Body of pancreas (tissue), 4 donors: Measurements from ENCODE around the gene GMCL1. TPM values are rescaled to one million over a fixed set of nuclear protein-coding genes. Genes with fewer than 3 reads are reported as not detected.

Source experiments
- ATAC-seq: fragments of 150-250 bp; one replicate; pipeline ENCODE4 v1.9.1; 2016
- DNase-seq, 4 donors: peaks; one replicate each; pipeline ENCODE4 v3.0.0-alpha.2; 2019
- H3K27ac ChIP-seq, 4 donors: fragments of 200-600 bp; sonication (generic); 1 replicate in 3 of 4; 2 replicates in 1 of 4; pipeline versions ENCODE4 v1.5.1 to v1.6.1; 2016 to 2019; ENCODE audit warnings: mild to moderate bottlenecking in 1 of 4, mixed read lengths in 1 of 4, moderate library complexity in 1 of 4
- H3K27me3 ChIP-seq, 2 donors: fragments of 200-600 bp; sonication (generic); one replicate each; pipeline ENCODE4 v1.6.0; 2016; ENCODE audit warnings: mild to moderate bottlenecking in 1 of 2
- H3K36me3 ChIP-seq, 2 donors: fragments of 200-600 bp; sonication (generic); replicated peaks in 1 of 2; 2 replicates each; pipeline ENCODE4 v1.5.1; 2016; ENCODE audit warnings: low read depth in 2 of 2; ENCODE audit not compliant: insufficient read depth in 1 of 2
- H3K4me1 ChIP-seq: fragments of 200-600 bp; sonication (generic); one replicate; pipeline ENCODE4 v1.6.0; 2016
- H3K4me3 ChIP-seq, 2 donors: fragments of 200-600 bp; sonication (generic); 1 replicate in 1 of 2; 2 replicates in 1 of 2; pipeline ENCODE4 v1.5.1; 2016 to 2019
- H3K9me3 ChIP-seq, 3 donors: fragments of 200-600 bp; sonication (generic); 1 replicate in 2 of 3; 2 replicates in 1 of 3; pipeline ENCODE4 v1.5.1; 2016
- CTCF ChIP-seq, 7 experiments: fragments of 450-650 bp in 4 of 7; fragments of 200-600 bp in 3 of 7; sonication (generic) in 3 of 7; IDR thresholded peaks; one replicate each; pipeline ENCODE4 v1.5.1; 2016 to 2019; ENCODE audit warnings: antibody characterized with exemption in 7 of 7
- POLR2A ChIP-seq, 3 donors: fragments of 450-650 bp; IDR thresholded peaks; one replicate each; pipeline ENCODE4 v1.6.1; 2016; ENCODE audit warnings: antibody characterized with exemption in 3 of 3, mild to moderate bottlenecking in 2 of 3
- WGBS, 2 donors: methylation state at CpG; one replicate each; pipeline ENCODE4 v1.1.5; 2017; 5-methylcytosine and 5-hydroxymethylcytosine counted together
- intact Hi-C: fragments of 100-400 bp; cut with DNase I; formaldehyde crosslinking; loops from one replicate; pipeline ENCODE4 v1.15.1; 2023
- total RNA-seq, 2 donors: library from RNA; depleted of rRNA; stranded (reverse); fragments of >200 nt; gene quantifications; one replicate each; pipeline ENCODE4 v1.1.0, GENCODE V29; 2016

GMCL1 gene
- total RNA-seq, 2 donors from 2014 or later, result 16.1 to 31.6 TPM

GRCh38 chr2:69785358-69785757 lies 44.1 kb upstream of the GMCL1 start:
- Histone ChIP-seq H3K36me3 (no peaks in the 10 kb centered on the region), H3K27me3 (no peaks in the 10 kb centered on the region), H3K27ac (peak overlapping the region in 3 of 4 donors; percentile 36 to 76 (median 69)), H3K4me3 (no peak overlapping the region), H3K9me3 (no peaks in the 10 kb centered on the region), H3K4me1 (peaks cover 81% of the 10 kb centered on the region)
- TF ChIP-seq POLR2A (IDR thresholded peaks at IDR 0.05), result no peak
- no peak for DNase-seq
- intact Hi-C loops, result no loop called here
- ATAC-seq, result no peak
- 80 to 84% methylated on average over 2 of the region's 2 CpGs for WGBS, 2 donors

GRCh38 chr2:69786052-69786560 lies 43.4 kb upstream of the GMCL1 start:
- ATAC-seq (no peak), DNase-seq (no peak)
- H3K4me1 ChIP-seq, result peaks cover 81% of the 10 kb centered on the region
- H3K27me3 ChIP-seq, result no peaks in the 10 kb centered on the region
- no peaks in the 10 kb centered on the region for H3K9me3 ChIP-seq
- H3K27ac ChIP-seq, result peak overlapping the region in 3 of 4 donors; percentile 23 to 76 (median 33)
- intact Hi-C loops, result no loop called here
- H3K4me3 ChIP-seq, result no peak overlapping the region
- TF ChIP-seq CTCF (IDR thresholded peaks at IDR 0.05) (no peak), POLR2A (IDR thresholded peaks at IDR 0.05) (no peak)
- 63 to 76% methylated on average over 4 of the region's 4 CpGs for WGBS, 2 donors
- no peaks in the 10 kb centered on the region for H3K36me3 ChIP-seq

GRCh38 chr2:69789175-69789721 lies 40.2 kb upstream of the GMCL1 start:
- DNase-seq, result peak in 1 of 4 donors; percentile 10

GRCh38 chr2:69789772-69790600 lies 39.5 kb upstream of the GMCL1 start:
- peak in 1 of 4 donors; percentile 2 for DNase-seq
- no peak for TF ChIP-seq POLR2A (IDR thresholded peaks at IDR 0.05)
- no peak for TF ChIP-seq CTCF (IDR thresholded peaks at IDR 0.05)
- intact Hi-C loops, result no loop called here
- H3K4me1 ChIP-seq, result peaks cover 57% of the 10 kb centered on the region
- ATAC-seq, result no peak
- H3K27me3 ChIP-seq, result no peaks in the 10 kb centered on the region
- peak overlapping the region in 3 of 4 donors; percentile 45 to 64 (median 56) for H3K27ac ChIP-seq
- no peaks in the 10 kb centered on the region for H3K9me3 ChIP-seq
- H3K4me3 ChIP-seq, result no peak overlapping the region
- H3K36me3 ChIP-seq, result no peaks in the 10 kb centered on the region
- WGBS, 2 donors, result 67 to 79% methylated on average over 7 of the region's 7 CpGs

More at GRCh38 chr2:69789175-69789721, 40.2 kb upstream of the GMCL1 start:
- intact Hi-C loops, result no loop called here
- Histone ChIP-seq H3K27ac (peak overlapping the region in 3 of 4 donors; percentile 45 to 64 (median 56)), H3K4me3 (no peak overlapping the region), H3K9me3 (no peaks in the 10 kb centered on the region), H3K27me3 (no peaks in the 10 kb centered on the region), H3K4me1 (peaks cover 59% of the 10 kb centered on the region), H3K36me3 (no peaks in the 10 kb centered on the region)
- WGBS, 2 donors, result 60 to 67% methylated on average over 7 of the region's 7 CpGs
- ATAC-seq, result peak; percentile 20
- no peak for TF ChIP-seq POLR2A (IDR thresholded peaks at IDR 0.05)
- TF ChIP-seq CTCF (IDR thresholded peaks at IDR 0.05), result no peak

- WGBS, 2 donors, result 26 to 27% methylated on average over 1 of the region's 1 CpG
- Histone ChIP-seq H3K36me3 (no peaks in the 10 kb centered on the region), H3K4me1 (peaks cover 57% of the 10 kb centered on the region), H3K27ac (peak overlapping the region in 3 of 4 donors; percentile 45 to 64 (median 56)), H3K4me3 (no peak overlapping the region), H3K27me3 (no peaks in the 10 kb centered on the region), H3K9me3 (no peaks in the 10 kb centered on the region)
- TF ChIP-seq CTCF (IDR thresholded peaks at IDR 0.05) (no peak), POLR2A (IDR thresholded peaks at IDR 0.05) (no peak)
- ATAC-seq (no peak), DNase-seq (no peak)
- intact Hi-C loops, result no loop called here
Observed at GRCh38 chr2:69790601-69790959, 38.9 kb upstream of the GMCL1 start.
